KMS-11 (cell line): ENCODE measurements around the gene EYA4.

Experiments used
- H2AFZ ChIP-seq: fragments of 200-600 bp; sonication (generic); 2 replicates; pipeline ENCODE4 v1.6.1; 2016; ENCODE audit warnings: antibody characterized with exemption, mixed run types, low read depth
- H3K27ac ChIP-seq: fragments of 200-600 bp; sonication (generic); 2 replicates; pipeline ENCODE4 v1.6.1; 2016; ENCODE audit warnings: mild to moderate bottlenecking, mixed run types
- H3K27me3 ChIP-seq: fragments of 200-600 bp; sonication (generic); 2 replicates; pipeline ENCODE4 v1.6.1; 2017; ENCODE audit warnings: mild to moderate bottlenecking, low read depth, mixed run types, moderate library complexity; ENCODE audit not compliant: insufficient read depth
- H3K36me3 ChIP-seq: fragments of 200-600 bp; sonication (generic); 2 replicates; pipeline ENCODE4 v1.6.1; 2017; ENCODE audit warnings: mild to moderate bottlenecking, mixed run types; ENCODE audit not compliant: insufficient read depth
- H3K4me1 ChIP-seq: fragments of 200-600 bp; sonication (generic); 2 replicates; pipeline ENCODE4 v1.6.1; 2016; ENCODE audit warnings: mild to moderate bottlenecking, low read depth, mixed run types; ENCODE audit not compliant: poor library complexity, severe bottlenecking
- H3K4me2 ChIP-seq: fragments of 200-600 bp; sonication (generic); 2 replicates; pipeline ENCODE4 v1.7.0; 2016; ENCODE audit warnings: mild to moderate bottlenecking, mixed run types
- H3K4me3 ChIP-seq: fragments of 200-600 bp; sonication (generic); IDR thresholded peaks from 2 replicates; pipeline ENCODE4 v1.6.1; 2017; ENCODE audit warnings: low read depth, low read length, mixed read lengths; ENCODE audit not compliant: insufficient read depth
- H3K79me2 ChIP-seq: fragments of 200-600 bp; sonication (generic); 2 replicates; pipeline ENCODE4 v1.6.1; 2016; ENCODE audit warnings: low read depth, mixed run types; ENCODE audit not compliant: insufficient read depth
- H3K9ac ChIP-seq: fragments of 200-600 bp; sonication (generic); 2 replicates; pipeline ENCODE4 v1.6.1; 2016; ENCODE audit warnings: mild to moderate bottlenecking, mixed run types
- H4K20me1 ChIP-seq: fragments of 200-600 bp; sonication (generic); 2 replicates; pipeline ENCODE4 v1.6.1; 2016; ENCODE audit warnings: mild to moderate bottlenecking, mixed run types; ENCODE audit not compliant: insufficient read depth
- TF ChIP-seq, protein P1 (sequence below): fragments of 200-600 bp; sonication (generic); conservative IDR thresholded peaks from 2 replicates; pipeline ENCODE4 v1.6.1; 2017; ENCODE audit warnings: low read depth, mild to moderate bottlenecking, antibody characterized with exemption, low read length, moderate library complexity, mixed read lengths

EYA4 gene

DNA sequence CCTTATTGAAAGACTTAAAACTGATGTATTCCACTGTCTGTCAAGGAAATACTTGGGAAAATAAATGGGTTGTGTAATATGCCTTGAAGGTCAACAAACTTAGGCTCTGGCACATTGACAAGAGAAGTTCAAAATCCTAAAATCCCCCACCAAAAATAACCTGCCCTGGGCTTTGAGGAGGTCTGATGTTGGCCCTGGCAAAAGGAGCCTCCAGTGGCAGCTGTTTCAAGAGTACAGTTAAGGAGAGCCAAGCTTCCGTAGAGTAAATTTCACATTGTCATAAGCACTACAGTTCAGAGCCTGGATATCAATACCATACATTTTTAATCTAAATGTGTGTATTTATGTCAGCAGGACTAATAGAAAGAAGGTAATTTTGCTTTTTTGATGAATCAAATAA lies 282.7 kb downstream of the EYA4 start:
- Histone ChIP-seq H3K79me2 (no peaks in the 10 kb centered on the region), H3K4me1 (no peaks in the 10 kb centered on the region), H3K4me2 (no peak overlapping the region), H3K9ac (no peak overlapping the region), H2AFZ (no peak overlapping the region), H4K20me1 (no peaks in the 10 kb centered on the region), H3K27me3 (no peaks in the 10 kb centered on the region), H3K36me3 (no peaks in the 10 kb centered on the region), H3K4me3 (no peak overlapping the region), H3K27ac (no peak overlapping the region)
- TF ChIP-seq, protein P1, sequence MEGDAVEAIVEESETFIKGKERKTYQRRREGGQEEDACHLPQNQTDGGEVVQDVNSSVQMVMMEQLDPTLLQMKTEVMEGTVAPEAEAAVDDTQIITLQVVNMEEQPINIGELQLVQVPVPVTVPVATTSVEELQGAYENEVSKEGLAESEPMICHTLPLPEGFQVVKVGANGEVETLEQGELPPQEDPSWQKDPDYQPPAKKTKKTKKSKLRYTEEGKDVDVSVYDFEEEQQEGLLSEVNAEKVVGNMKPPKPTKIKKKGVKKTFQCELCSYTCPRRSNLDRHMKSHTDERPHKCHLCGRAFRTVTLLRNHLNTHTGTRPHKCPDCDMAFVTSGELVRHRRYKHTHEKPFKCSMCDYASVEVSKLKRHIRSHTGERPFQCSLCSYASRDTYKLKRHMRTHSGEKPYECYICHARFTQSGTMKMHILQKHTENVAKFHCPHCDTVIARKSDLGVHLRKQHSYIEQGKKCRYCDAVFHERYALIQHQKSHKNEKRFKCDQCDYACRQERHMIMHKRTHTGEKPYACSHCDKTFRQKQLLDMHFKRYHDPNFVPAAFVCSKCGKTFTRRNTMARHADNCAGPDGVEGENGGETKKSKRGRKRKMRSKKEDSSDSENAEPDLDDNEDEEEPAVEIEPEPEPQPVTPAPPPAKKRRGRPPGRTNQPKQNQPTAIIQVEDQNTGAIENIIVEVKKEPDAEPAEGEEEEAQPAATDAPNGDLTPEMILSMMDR = no peak

DNA sequence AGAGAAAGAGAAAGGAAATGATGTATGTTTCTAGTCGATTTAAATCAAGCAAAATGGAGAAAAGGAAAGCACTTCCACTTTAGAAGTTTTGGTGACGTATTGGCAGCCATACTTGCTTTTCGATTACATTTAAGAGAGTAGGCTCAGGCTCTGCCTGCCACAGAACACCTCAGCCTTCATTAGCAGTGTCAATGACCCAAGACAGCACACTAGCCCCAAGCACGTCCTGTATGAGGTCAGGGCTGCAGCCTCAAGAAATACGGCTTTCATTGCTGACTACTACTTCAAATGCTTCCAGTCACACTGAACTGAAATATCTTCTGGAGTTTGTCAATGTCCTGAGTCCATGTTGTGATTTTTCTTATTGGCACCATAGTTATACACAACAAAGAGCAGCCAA lies 285.3 kb downstream of the EYA4 start:
- Histone ChIP-seq H3K79me2 (no peaks in the 10 kb centered on the region), H3K4me1 (no peaks in the 10 kb centered on the region), H4K20me1 (no peaks in the 10 kb centered on the region), H3K36me3 (no peaks in the 10 kb centered on the region), H3K9ac (no peak overlapping the region), H3K4me3 (no peak overlapping the region), H3K27ac (no peak overlapping the region), H3K4me2 (no peak overlapping the region), H3K27me3 (no peaks in the 10 kb centered on the region), H2AFZ (no peak overlapping the region)
- TF ChIP-seq, protein P1 = no peak

DNA sequence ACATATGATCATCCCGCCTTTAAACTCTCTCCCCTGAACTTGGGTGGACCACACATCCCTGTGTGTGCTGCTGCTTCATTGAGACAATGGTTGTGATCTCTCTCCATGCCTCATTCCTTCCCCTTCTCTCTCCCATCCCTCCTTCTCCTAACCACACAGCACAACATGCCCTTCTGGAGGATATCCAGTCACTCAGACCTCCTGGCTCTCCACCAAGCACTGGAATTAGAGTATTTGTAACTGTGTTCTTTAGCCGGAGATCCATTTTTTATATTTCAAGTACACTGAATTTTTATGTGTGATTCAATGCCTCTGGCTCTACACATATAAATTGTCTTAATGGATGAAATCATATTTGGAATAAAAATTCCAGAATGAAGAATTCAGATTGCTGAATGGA lies 287.4 kb downstream of the EYA4 start:
- Histone ChIP-seq H3K27ac (no peak overlapping the region), H3K27me3 (no peaks in the 10 kb centered on the region), H3K4me1 (no peaks in the 10 kb centered on the region), H3K4me3 (no peak overlapping the region), H3K9ac (no peak overlapping the region), H2AFZ (no peak overlapping the region), H3K4me2 (no peak overlapping the region), H3K36me3 (no peaks in the 10 kb centered on the region), H3K79me2 (no peaks in the 10 kb centered on the region), H4K20me1 (no peaks in the 10 kb centered on the region)
- TF ChIP-seq, protein P1 = no peak

DNA sequence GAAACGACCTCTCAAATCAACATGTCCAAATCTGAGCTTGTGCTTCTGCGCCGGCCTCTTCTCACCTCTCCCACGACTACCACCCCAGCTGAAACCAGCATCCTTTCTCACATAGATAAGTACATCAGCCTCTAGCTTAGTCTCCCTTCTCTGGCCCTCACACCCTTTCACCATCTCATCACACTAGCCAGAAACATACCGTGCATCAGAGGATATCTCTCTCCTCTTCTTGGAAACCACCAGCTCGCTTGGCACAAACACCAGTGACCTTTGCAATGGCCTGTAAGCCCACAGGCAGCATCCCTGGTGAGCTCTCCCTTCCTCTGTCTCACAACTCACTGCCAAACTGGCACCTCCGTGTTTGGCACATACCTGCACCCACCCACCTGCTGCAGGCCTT lies 291.8 kb downstream of the EYA4 start:
- Histone ChIP-seq H3K27ac (no peak overlapping the region), H3K4me3 (no peak overlapping the region), H3K36me3 (no peaks in the 10 kb centered on the region), H4K20me1 (no peaks in the 10 kb centered on the region), H3K27me3 (no peaks in the 10 kb centered on the region), H3K9ac (no peak overlapping the region), H3K79me2 (no peaks in the 10 kb centered on the region), H2AFZ (no peak overlapping the region), H3K4me1 (no peaks in the 10 kb centered on the region), H3K4me2 (no peak overlapping the region)
- TF ChIP-seq, protein P1 = no peak
